Measurements from ENCODE around the gene PLEK. TPM values are rescaled to one million over a fixed set of nuclear protein-coding genes. Genes with fewer than 3 reads are reported as not detected.

Gene PLEK
- polyA plus RNA-seq, 3 donors = 351 to 708 (median 403) TPM

DNA sequence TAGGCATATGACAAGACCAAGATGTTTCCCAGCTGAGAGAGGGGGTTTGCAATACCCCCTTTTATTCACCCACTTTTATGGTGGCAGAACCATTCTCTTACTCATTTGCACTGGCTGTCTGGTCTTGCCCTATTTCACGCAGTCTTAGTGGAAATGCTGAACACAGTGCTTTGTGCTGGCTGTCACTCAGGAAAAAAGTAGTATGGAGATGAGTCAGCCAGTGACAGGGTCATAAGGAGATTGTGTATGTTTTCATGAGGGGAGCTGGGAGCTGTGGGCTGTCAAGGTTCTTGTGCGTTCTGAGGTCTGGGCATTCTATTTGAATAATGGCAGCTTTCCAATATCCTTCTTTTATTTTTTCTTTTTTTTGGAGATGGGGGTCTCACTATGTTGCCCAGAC is 34.4 kb upstream of the PLEK start:
- H3K27ac ChIP-seq (ENCODE audit: low read depth in 1 of 2, low read length in 2 of 2) = no peak overlapping the region
- H3K9me3 ChIP-seq (replicated peaks in 1 of 2; ENCODE audit: control insufficient read depth in 1 of 2, insufficient read depth in 1 of 2, low read length in 2 of 2) = no peaks in the 10 kb centered on the region
- H3K9ac ChIP-seq (ENCODE audit: insufficient read depth, low read length, poor library complexity, severe bottlenecking) = no peak overlapping the region
- TF ChIP-seq, protein P1, sequence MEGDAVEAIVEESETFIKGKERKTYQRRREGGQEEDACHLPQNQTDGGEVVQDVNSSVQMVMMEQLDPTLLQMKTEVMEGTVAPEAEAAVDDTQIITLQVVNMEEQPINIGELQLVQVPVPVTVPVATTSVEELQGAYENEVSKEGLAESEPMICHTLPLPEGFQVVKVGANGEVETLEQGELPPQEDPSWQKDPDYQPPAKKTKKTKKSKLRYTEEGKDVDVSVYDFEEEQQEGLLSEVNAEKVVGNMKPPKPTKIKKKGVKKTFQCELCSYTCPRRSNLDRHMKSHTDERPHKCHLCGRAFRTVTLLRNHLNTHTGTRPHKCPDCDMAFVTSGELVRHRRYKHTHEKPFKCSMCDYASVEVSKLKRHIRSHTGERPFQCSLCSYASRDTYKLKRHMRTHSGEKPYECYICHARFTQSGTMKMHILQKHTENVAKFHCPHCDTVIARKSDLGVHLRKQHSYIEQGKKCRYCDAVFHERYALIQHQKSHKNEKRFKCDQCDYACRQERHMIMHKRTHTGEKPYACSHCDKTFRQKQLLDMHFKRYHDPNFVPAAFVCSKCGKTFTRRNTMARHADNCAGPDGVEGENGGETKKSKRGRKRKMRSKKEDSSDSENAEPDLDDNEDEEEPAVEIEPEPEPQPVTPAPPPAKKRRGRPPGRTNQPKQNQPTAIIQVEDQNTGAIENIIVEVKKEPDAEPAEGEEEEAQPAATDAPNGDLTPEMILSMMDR (IDR thresholded peaks at IDR 0.05) = no peak
- Mint-ChIP-seq H3K27ac (no peak overlapping the region), H3K9me3 (peaks cover 0 to 2% (median 0%) of the 10 kb centered on the region in 7 donors), H3K4me3 (no peak overlapping the region), H3K4me1 (no peaks in the 10 kb centered on the region), H3K36me3 (no peaks in the 10 kb centered on the region), H3K27me3 (ENCODE audit: low read depth in 3 of 3) (peaks cover 0 to 5% (median 3%) of the 10 kb centered on the region in 3 donors)
- no peaks in the 10 kb centered on the region for H3K36me3 ChIP-seq (replicated peaks in 1 of 2; ENCODE audit: control insufficient read depth in 1 of 2, insufficient read depth in 2 of 2, low read length in 2 of 2)
- no peaks in the 10 kb centered on the region for H3K79me2 ChIP-seq (ENCODE audit: insufficient read depth, low read length)
- 100% methylated on average over 1 of the region's 2 CpGs for WGBS (ENCODE audit: insufficient coverage)
- no peak for DNase-seq
- H4K20me1 ChIP-seq (ENCODE audit: insufficient read depth, low read length) = no peaks in the 10 kb centered on the region
- H3K4me3 ChIP-seq (replicated peaks in 1 of 3; ENCODE audit: low read depth in 2 of 3, low read length in 3 of 3) = no peak overlapping the region
- no peak overlapping the region for H3K4me2 ChIP-seq (replicated peaks; ENCODE audit: extremely low read depth, low read length, poor library complexity, severe bottlenecking)
- no peak overlapping the region for H2AFZ ChIP-seq (ENCODE audit: insufficient read depth, low read depth, low read length, poor library complexity, severe bottlenecking)
- H3K4me1 ChIP-seq (ENCODE audit: control insufficient read depth in 1 of 2, insufficient read depth in 2 of 2, low read length in 2 of 2) = no peaks in the 10 kb centered on the region
- H3K27me3 ChIP-seq (ENCODE audit: control insufficient read depth in 2 of 2, insufficient read depth in 2 of 2, low read length in 2 of 2) = no peaks in the 10 kb centered on the region
- intact Hi-C loops (cut with micrococcal nuclease) = no loop called here

DNA sequence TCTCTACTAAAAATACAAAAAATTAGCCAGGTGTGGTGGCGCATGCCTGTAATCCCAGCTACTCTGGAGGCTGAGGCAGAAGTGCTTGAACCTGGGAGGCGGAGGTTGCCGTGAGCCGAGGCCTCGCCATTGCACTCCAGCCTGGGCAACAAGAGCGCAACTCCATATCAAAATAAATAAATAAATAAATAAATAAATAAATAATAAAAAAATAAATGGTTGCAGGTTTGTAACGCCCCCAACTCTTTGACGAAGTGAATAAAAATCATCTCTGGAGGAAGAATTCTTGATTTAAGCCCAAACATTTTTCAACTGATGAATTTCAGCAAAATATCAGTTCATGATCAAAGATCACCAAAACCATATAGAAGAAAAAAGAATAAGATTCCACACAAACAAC is 32.1 kb upstream of the PLEK start:
- Histone ChIP-seq H3K4me3 (replicated peaks in 1 of 3; ENCODE audit: low read depth in 2 of 3, low read length in 3 of 3) (no peak overlapping the region), H3K27ac (ENCODE audit: low read depth in 1 of 2, low read length in 2 of 2) (no peak overlapping the region), H3K27me3 (ENCODE audit: control insufficient read depth in 2 of 2, insufficient read depth in 2 of 2, low read length in 2 of 2) (no peaks in the 10 kb centered on the region), H3K79me2 (ENCODE audit: insufficient read depth, low read length) (no peaks in the 10 kb centered on the region), H3K4me2 (replicated peaks; ENCODE audit: extremely low read depth, low read length, poor library complexity, severe bottlenecking) (no peak overlapping the region), H3K9ac (ENCODE audit: insufficient read depth, low read length, poor library complexity, severe bottlenecking) (no peak overlapping the region), H2AFZ (ENCODE audit: insufficient read depth, low read depth, low read length, poor library complexity, severe bottlenecking) (no peak overlapping the region), H3K4me1 (ENCODE audit: control insufficient read depth in 1 of 2, insufficient read depth in 2 of 2, low read length in 2 of 2) (no peaks in the 10 kb centered on the region), H4K20me1 (ENCODE audit: insufficient read depth, low read length) (no peaks in the 10 kb centered on the region), H3K9me3 (replicated peaks in 1 of 2; ENCODE audit: control insufficient read depth in 1 of 2, insufficient read depth in 1 of 2, low read length in 2 of 2) (no peaks in the 10 kb centered on the region), H3K36me3 (replicated peaks in 1 of 2; ENCODE audit: control insufficient read depth in 1 of 2, insufficient read depth in 2 of 2, low read length in 2 of 2) (no peaks in the 10 kb centered on the region)
- H3K4me1 Mint-ChIP-seq = no peaks in the 10 kb centered on the region
- intact Hi-C loops (cut with micrococcal nuclease) = no loop called here
- H3K4me3 Mint-ChIP-seq = no peak overlapping the region
- peaks cover 0 to 2% (median 0%) of the 10 kb centered on the region in 7 donors for H3K9me3 Mint-ChIP-seq
- no peak overlapping the region for H3K27ac Mint-ChIP-seq
- DNase-seq = no peak
- WGBS (ENCODE audit: insufficient coverage) = 100% methylated on average over 1 of the region's 8 CpGs
- H3K36me3 Mint-ChIP-seq = no peaks in the 10 kb centered on the region
- TF ChIP-seq, protein P1 (IDR thresholded peaks at IDR 0.05) = no peak
- H3K27me3 Mint-ChIP-seq (ENCODE audit: low read depth in 3 of 3) = peaks cover 0 to 5% (median 3%) of the 10 kb centered on the region in 3 donors

Data from CD14-positive monocyte (primary cell).